ENCODE results near the gene ARHGAP42.

ARHGAP42 gene

DNA sequence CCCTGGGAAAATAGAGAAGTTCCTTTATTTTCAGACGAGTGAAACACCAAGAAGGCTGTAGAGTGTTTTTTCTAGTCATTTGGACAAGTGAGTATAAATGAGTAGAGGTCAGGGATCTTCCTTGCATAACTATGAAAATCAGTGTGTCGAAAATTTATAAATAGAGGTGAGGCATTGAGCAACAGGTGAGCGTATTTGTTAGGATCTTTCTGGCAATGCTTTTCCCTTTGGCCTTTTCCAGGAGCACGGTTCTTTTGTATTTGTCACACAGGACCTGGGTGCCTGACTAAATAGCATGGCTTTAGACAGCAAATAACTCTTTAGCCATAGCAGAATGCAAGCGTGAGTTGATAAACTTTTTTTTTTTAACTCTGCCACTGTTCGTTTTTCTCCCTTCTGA, 19.6 kb upstream of the ARHGAP42 start:
- H3K4me3 ChIP-seq (ENCODE audit: low read depth in 1 of 2, low read length in 1 of 2) = no peak overlapping the region
- TF ChIP-seq, protein P1, sequence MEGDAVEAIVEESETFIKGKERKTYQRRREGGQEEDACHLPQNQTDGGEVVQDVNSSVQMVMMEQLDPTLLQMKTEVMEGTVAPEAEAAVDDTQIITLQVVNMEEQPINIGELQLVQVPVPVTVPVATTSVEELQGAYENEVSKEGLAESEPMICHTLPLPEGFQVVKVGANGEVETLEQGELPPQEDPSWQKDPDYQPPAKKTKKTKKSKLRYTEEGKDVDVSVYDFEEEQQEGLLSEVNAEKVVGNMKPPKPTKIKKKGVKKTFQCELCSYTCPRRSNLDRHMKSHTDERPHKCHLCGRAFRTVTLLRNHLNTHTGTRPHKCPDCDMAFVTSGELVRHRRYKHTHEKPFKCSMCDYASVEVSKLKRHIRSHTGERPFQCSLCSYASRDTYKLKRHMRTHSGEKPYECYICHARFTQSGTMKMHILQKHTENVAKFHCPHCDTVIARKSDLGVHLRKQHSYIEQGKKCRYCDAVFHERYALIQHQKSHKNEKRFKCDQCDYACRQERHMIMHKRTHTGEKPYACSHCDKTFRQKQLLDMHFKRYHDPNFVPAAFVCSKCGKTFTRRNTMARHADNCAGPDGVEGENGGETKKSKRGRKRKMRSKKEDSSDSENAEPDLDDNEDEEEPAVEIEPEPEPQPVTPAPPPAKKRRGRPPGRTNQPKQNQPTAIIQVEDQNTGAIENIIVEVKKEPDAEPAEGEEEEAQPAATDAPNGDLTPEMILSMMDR (IDR thresholded peaks at IDR 0.05) = no peak
- no peaks in the 10 kb centered on the region for H3K4me1 ChIP-seq (ENCODE audit: control insufficient read depth in 1 of 2, insufficient read depth in 1 of 2, low read depth in 1 of 2, low read length in 1 of 2)
- no peak overlapping the region for H3K27ac ChIP-seq
- no peaks in the 10 kb centered on the region for H3K27me3 ChIP-seq
- no peaks in the 10 kb centered on the region for H3K36me3 ChIP-seq
- H3K9me3 ChIP-seq = no peaks in the 10 kb centered on the region

DNA sequence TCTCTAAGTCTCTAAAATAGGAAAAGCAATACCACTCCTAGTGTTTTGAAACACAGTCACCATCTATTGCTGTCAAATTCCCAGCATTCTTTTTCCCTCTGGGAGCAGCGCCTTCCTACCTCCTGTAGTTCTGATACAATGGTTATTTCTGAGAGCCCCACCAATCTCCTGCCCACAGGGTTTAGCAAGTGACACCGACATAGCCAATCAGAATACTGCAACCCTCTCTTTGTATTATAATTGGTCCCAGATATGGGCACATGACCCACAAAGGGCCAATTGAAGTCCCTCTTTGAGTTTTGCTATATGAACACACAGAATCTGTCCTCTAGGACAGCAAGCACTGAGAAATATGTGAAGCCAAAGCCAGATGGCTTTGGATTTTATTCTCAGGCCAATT, 16.9 kb upstream of the ARHGAP42 start:
- H3K27ac ChIP-seq = no peak overlapping the region
- no peaks in the 10 kb centered on the region for H3K36me3 ChIP-seq
- H3K27me3 ChIP-seq = no peaks in the 10 kb centered on the region
- H3K4me3 ChIP-seq (ENCODE audit: low read depth in 1 of 2, low read length in 1 of 2) = no peak overlapping the region
- no peaks in the 10 kb centered on the region for H3K9me3 ChIP-seq
- TF ChIP-seq, protein P1 (IDR thresholded peaks at IDR 0.05) = no peak
- H3K4me1 ChIP-seq (ENCODE audit: control insufficient read depth in 1 of 2, insufficient read depth in 1 of 2, low read depth in 1 of 2, low read length in 1 of 2) = no peaks in the 10 kb centered on the region

DNA sequence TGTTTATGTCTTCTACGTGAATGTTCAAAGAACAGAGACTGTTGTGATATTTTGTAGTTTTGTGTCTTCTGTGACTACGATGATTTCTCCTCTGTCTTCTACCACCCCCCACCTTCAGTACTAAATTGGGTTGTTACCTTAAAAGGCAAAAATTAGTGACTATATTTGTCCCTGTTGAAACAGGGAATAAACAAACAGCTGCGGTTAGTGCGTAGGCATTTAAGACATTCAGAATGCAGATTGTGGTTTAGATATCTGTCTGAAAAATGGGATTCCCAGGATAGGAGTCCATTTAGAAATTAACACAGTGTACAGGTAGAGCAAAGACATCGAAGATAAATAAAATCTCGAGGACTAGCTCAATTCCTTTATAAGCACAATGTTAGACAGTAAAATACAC, 15.6 kb upstream of the ARHGAP42 start:
- Histone ChIP-seq H3K4me3 (ENCODE audit: low read depth in 1 of 2, low read length in 1 of 2) (no peak overlapping the region), H3K9me3 (no peaks in the 10 kb centered on the region), H3K36me3 (no peaks in the 10 kb centered on the region), H3K4me1 (ENCODE audit: control insufficient read depth in 1 of 2, insufficient read depth in 1 of 2, low read depth in 1 of 2, low read length in 1 of 2) (no peaks in the 10 kb centered on the region), H3K27me3 (no peaks in the 10 kb centered on the region), H3K27ac (no peak overlapping the region)
- TF ChIP-seq, protein P1 (IDR thresholded peaks at IDR 0.05) = no peak

DNA sequence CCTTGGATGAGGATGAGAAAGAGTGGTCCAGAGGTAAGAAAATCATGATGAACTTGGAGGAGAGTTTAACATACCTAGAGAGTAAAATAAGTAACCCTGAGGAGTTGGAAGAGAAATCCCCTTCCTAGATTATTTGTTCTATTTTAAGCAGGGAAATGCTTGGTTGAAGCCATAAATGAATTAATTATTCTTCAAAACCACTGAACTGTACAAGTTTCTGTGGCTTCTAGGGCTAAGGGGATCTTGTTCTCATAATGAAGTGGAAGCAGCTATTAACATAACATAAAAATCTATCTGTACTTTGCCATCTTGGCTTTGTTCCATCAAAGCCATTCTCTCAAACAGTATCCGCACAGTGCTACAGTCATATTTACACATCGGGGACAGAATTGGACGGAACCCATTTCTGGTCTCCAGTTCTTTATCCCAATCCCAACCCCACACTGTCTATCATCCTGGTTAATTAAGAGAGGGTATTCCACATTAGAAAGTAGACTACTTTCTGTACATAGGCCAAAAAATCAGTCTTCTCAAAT, 14.5 kb upstream of the ARHGAP42 start:
- Histone ChIP-seq H3K4me1 (ENCODE audit: control insufficient read depth in 1 of 2, insufficient read depth in 1 of 2, low read depth in 1 of 2, low read length in 1 of 2) (no peaks in the 10 kb centered on the region), H3K27ac (no peak overlapping the region), H3K4me3 (ENCODE audit: low read depth in 1 of 2, low read length in 1 of 2) (no peak overlapping the region), H3K9me3 (no peaks in the 10 kb centered on the region), H3K27me3 (no peaks in the 10 kb centered on the region), H3K36me3 (no peaks in the 10 kb centered on the region)
- TF ChIP-seq, protein P1 (IDR thresholded peaks at IDR 0.05) = no peak

DNA sequence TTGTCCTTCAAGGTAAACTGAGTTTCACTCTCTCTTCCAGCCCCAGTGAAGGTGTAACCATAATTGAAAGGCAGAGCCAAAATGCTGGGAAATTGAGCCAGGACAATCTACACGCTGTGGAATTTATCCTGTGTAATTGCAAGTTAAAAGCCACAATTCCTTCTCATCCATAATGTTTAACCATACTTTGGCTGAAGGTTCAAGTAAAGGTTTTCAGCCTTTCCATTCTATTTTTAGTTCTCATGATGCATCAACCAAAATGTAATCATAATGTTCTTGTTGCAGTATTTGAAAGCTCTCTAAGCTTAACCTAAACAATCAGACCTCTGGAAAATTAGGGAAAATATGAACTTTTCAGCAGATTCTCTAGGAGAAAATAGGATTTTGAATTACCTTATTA, 14.0 kb upstream of the ARHGAP42 start:
- H3K27me3 ChIP-seq = no peaks in the 10 kb centered on the region
- no peak overlapping the region for H3K27ac ChIP-seq
- no peaks in the 10 kb centered on the region for H3K9me3 ChIP-seq
- H3K4me1 ChIP-seq (ENCODE audit: control insufficient read depth in 1 of 2, insufficient read depth in 1 of 2, low read depth in 1 of 2, low read length in 1 of 2) = no peaks in the 10 kb centered on the region
- TF ChIP-seq, protein P1 (IDR thresholded peaks at IDR 0.05) = no peak
- H3K36me3 ChIP-seq = no peaks in the 10 kb centered on the region
- H3K4me3 ChIP-seq (ENCODE audit: low read depth in 1 of 2, low read length in 1 of 2) = no peak overlapping the region

DNA sequence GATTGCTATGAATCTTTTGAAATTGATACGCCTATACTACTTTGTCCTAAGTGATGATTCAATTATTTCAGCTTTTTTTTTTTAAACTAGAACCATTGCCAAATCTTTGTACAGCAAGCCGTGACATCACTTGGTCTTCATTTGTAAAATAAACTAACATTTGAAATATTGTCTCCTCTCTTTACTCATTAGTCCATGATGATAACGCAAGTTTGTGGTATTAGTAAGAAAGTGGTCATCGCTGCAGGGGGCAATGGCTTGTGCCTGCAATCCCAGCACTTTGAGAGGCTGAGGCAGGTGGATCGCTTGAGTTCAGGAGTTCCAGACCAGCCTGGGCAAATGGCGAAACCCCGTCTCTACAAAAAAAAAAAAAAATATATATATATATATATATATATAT, 12.9 kb upstream of the ARHGAP42 start:
- no peaks in the 10 kb centered on the region for H3K27me3 ChIP-seq
- H3K4me1 ChIP-seq (ENCODE audit: control insufficient read depth in 1 of 2, insufficient read depth in 1 of 2, low read depth in 1 of 2, low read length in 1 of 2) = no peaks in the 10 kb centered on the region
- H3K27ac ChIP-seq = no peak overlapping the region
- H3K4me3 ChIP-seq (ENCODE audit: low read depth in 1 of 2, low read length in 1 of 2) = no peak overlapping the region
- H3K36me3 ChIP-seq = no peaks in the 10 kb centered on the region
- H3K9me3 ChIP-seq = no peaks in the 10 kb centered on the region
- TF ChIP-seq, protein P1 (IDR thresholded peaks at IDR 0.05) = no peak

Measured in neutrophil (primary cell).